Heart left ventricle (tissue), 16 donors: ENCODE results near the gene ENTPD8. TPM values are rescaled to one million over a fixed set of nuclear protein-coding genes. Genes with fewer than 3 reads are reported as not detected.

ENCODE experiments used
- ATAC-seq, 4 donors: fragments of 200-7000 bp; cut with Tn5 transposase; one replicate each; pipeline ENCODE4 v1.9.1; 2020 to 2022; ENCODE audit warnings: moderate library complexity in 4 of 4, mild to moderate bottlenecking in 3 of 4, moderate number of reproducible peaks in 1 of 4
- DNase-seq, 5 donors: peaks; one replicate each; pipeline ENCODE4 v3.0.0-alpha.2; 2020
- H3K27ac ChIP-seq, 12 donors: fragments of 200-600 bp; sonication (generic) in 4 of 12; one replicate each; pipeline versions ENCODE4 v1.5.0 to v1.8.0; 2016 to 2022; ENCODE audit warnings: mild to moderate bottlenecking in 2 of 12
- H3K27me3 ChIP-seq, 9 donors: fragments of 200-600 bp; sonication (generic) in 2 of 9; one replicate each; pipeline versions ENCODE4 v1.5.1 to v1.8.0; 2016 to 2022; ENCODE audit warnings: mild to moderate bottlenecking in 3 of 9
- H3K36me3 ChIP-seq, 9 donors: fragments of 200-600 bp; sonication (generic) in 2 of 9; one replicate each; pipeline versions ENCODE4 v1.5.0 to v1.8.0; 2018 to 2022; ENCODE audit warnings: mild to moderate bottlenecking in 2 of 9
- H3K4me1 ChIP-seq, 12 donors: fragments of 200-600 bp; sonication (generic) in 4 of 12; one replicate each; pipeline versions ENCODE4 v1.5.0 to v1.8.0; 2016 to 2022; ENCODE audit warnings: mild to moderate bottlenecking in 3 of 12
- H3K4me3 ChIP-seq, 12 donors: fragments of 200-600 bp; sonication (generic) in 4 of 12; one replicate each; pipeline versions ENCODE4 v1.5.0 to v1.8.0; 2017 to 2022; ENCODE audit warnings: mild to moderate bottlenecking in 9 of 12, moderate library complexity in 4 of 12
- H3K9me3 ChIP-seq, 12 donors: fragments of 200-600 bp; sonication (generic) in 4 of 12; one replicate each; pipeline versions ENCODE4 v1.5.0 to v1.8.0; 2016 to 2022; ENCODE audit warnings: mild to moderate bottlenecking in 1 of 12
- POLR2A ChIP-seq, 2 donors: fragments of 450-650 bp; IDR thresholded peaks; one replicate each; pipeline ENCODE4 v1.6.1; 2017; ENCODE audit warnings: antibody characterized with exemption in 2 of 2, mild to moderate bottlenecking in 2 of 2, moderate library complexity in 2 of 2
- WGBS, 4 donors: extraction: QIAGEN DNeasy Blood & Tissue Kit in 2 of 4; methylation state at CpG; one replicate each; pipeline versions ENCODE4 v1.1.5 to v1.1.7; 2013 to 2018; 5-methylcytosine and 5-hydroxymethylcytosine counted together
- intact Hi-C, 10 donors: fragments of 100-400 bp; cut with DNase I; formaldehyde crosslinking; loops; one replicate each; pipeline versions ENCODE4 v1.11.1 to v1.14.2; 2022
- polyA plus RNA-seq, 2 donors: library from polyadenylated mRNA; stranded (reverse); fragments of 200-250 nt; gene quantifications; one replicate each; pipeline ENCODE4 v1.2.3, GENCODE V29; 2013
- total RNA-seq, 9 donors: library from RNA; depleted of rRNA in 2 of 9; stranded (reverse); fragments of >200 nt in 2 of 9; fragmentation: NEBNext Ultra II Directional in 3 of 9; extraction: Animal tissue kit (Norgen Biotek cat#: 25700) in 3 of 9; gene quantifications; one replicate each; pipeline versions ENCODE4 v1.1.0 to v1.2.4, GENCODE V29; 2016 to 2023
- TF ChIP-seq, protein P1 (sequence below), 12 donors: fragments of 200-600 bp; sonication (generic) in 4 of 12; IDR thresholded peaks; one replicate each; pipeline versions ENCODE4 v1.5.0 to v1.8.0; 2018 to 2022; ENCODE audit warnings: antibody characterized with exemption in 12 of 12, mild to moderate bottlenecking in 5 of 12
- donor health status: ischemic (EF 13 %, LVEDD 7.1; RV severe dilation, severe dysfunction).
- donor health status: healthy with polysubstance abuse.
- donor health status: DM: no; HTN: yes; CAD: no.
- donor health status: DM: no; HTN: no; CAD: no.
- donor health status: ischemic (EF 25% LVEDD 6.9; RV normal size, moderate dysfunction).
- donor health status: ischemic (EF 25% LVEDD 5.7; RV mildly dilated, moderate dysfunction).
- donor health status: healthy.
- donor health status: DM: yes; HTN: yes; CAD: no.
- donor health status: ischemic (EF 35%, LVEDD 5.7; RV mildly dilated, moderate dysfunction).
- donor health status: nonischemic (EF 11% LVEDD 7.7; RV severe dilation, severe dysfunction).
- donor health status: DM: yes; HTN: yes; CAD: no.
- donor health status: PGD.
- donor health status: ischemic (EF 29% LVEDD 5.4; RV normal size, mild dysfunction).
- donor health status: nonischemic (EF 23%, LVEDD 6.1; RV moderate dilation, normal function).

The ENTPD8 gene
- total and polyA plus RNA-seq, 11 donors, result not detected

DNA sequence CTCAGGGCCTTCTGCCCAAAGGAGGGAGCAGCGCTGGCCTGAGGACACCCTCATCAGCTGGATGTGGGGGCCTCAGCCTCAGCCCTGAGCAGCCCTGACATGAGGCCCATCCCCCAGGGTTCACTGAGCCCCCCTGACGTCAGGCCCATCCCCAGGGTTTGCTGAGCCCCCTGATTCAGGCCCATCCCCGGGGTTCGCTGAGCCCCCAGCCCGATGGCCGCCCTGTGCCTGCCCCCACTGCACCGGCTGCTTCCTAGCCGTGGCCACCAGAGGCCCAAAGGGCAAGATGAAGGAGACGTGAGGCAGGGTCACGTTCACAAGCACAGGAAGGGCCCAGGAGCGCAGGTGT is 37.4 kb upstream of the ENTPD8 start:
- H3K4me1 ChIP-seq, result peaks cover 0 to 15% (median 0%) of the 10 kb centered on the region in 12 donors
- peaks cover 0 to 4% (median 0%) of the 10 kb centered on the region in 9 donors for H3K36me3 ChIP-seq
- DNase-seq (peak in 2 of 5 donors; percentile 11 to 37), ATAC-seq (no peak)
- TF ChIP-seq, protein P1, sequence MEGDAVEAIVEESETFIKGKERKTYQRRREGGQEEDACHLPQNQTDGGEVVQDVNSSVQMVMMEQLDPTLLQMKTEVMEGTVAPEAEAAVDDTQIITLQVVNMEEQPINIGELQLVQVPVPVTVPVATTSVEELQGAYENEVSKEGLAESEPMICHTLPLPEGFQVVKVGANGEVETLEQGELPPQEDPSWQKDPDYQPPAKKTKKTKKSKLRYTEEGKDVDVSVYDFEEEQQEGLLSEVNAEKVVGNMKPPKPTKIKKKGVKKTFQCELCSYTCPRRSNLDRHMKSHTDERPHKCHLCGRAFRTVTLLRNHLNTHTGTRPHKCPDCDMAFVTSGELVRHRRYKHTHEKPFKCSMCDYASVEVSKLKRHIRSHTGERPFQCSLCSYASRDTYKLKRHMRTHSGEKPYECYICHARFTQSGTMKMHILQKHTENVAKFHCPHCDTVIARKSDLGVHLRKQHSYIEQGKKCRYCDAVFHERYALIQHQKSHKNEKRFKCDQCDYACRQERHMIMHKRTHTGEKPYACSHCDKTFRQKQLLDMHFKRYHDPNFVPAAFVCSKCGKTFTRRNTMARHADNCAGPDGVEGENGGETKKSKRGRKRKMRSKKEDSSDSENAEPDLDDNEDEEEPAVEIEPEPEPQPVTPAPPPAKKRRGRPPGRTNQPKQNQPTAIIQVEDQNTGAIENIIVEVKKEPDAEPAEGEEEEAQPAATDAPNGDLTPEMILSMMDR (IDR thresholded peaks at IDR 0.05), result no peak
- intact Hi-C loops, result no loop called here
- no peak overlapping the region for H3K4me3 ChIP-seq
- no peak overlapping the region for H3K27ac ChIP-seq
- no peaks in the 10 kb centered on the region for H3K27me3 ChIP-seq
- H3K9me3 ChIP-seq, result peaks cover 0 to 19% (median 11%) of the 10 kb centered on the region in 12 donors
- 84 to 90% (median 86%) methylated on average over 9 to 11 of the region's 11 CpGs for WGBS, 4 donors

DNA sequence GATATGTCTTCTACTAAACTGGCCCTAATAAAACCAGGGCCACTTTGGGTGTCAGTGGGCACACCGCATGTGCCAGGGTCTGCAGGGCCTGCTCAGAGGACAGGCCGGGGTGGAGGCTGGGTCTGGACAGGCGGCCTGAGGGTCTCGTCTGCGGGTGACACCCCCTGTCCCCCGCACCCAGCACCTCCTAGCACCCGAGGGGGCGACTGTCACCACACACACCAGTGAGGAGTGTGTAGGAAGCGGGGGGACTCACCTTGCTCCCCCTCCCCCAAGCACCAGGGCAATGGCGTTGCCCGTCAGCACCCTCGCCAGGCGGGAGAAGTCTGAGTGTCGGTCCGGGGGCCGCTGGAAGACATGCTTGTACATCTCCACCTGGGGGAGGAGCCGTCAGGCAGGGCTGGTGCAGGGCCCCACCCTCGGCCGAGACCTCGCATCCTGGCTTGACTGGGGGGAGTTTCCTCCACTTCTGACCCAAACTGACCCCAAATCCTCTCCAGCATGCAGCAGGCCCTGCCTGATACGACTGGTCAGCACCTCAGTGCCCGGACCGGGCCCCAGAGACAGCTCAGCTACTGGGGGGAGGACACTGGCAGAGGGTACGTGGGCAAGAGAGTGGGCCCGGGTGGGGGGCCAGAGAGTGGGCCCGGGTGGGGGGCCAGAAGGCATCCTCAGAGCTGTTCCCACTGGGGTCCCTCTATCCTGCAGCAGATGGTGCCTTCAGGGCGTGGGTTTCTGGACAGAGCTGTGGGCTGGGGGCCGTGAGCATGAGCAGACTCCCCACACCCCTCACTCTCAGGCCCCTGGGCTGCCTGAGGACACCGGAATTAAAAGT is 36.8 kb upstream of the ENTPD8 start:
- H3K27me3 ChIP-seq, result no peaks in the 10 kb centered on the region
- 83 to 92% (median 88%) methylated on average over 20 to 29 of the region's 29 CpGs for WGBS, 4 donors
- H3K4me1 ChIP-seq, result peaks cover 0 to 15% (median 0%) of the 10 kb centered on the region in 12 donors
- intact Hi-C loops, result no loop called here
- TF ChIP-seq, protein P1 (IDR thresholded peaks at IDR 0.05), result no peak
- TF ChIP-seq POLR2A (IDR thresholded peaks at IDR 0.05), result no peak
- H3K9me3 ChIP-seq, result peaks cover 0 to 19% (median 11%) of the 10 kb centered on the region in 12 donors
- no peak for ATAC-seq
- peaks cover 0 to 4% (median 0%) of the 10 kb centered on the region in 9 donors for H3K36me3 ChIP-seq
- H3K4me3 ChIP-seq, result no peak overlapping the region
- peak in 3 of 5 donors; percentile 19 to 50 (median 21) for DNase-seq
- H3K27ac ChIP-seq, result no peak overlapping the region

- DNase-seq, result peak in 3 of 5 donors; percentile 5 to 21 (median 9)
Measured at GRCh38 chr9:137476856-137477255, 35.7 kb upstream of the ENTPD8 start.

DNA sequence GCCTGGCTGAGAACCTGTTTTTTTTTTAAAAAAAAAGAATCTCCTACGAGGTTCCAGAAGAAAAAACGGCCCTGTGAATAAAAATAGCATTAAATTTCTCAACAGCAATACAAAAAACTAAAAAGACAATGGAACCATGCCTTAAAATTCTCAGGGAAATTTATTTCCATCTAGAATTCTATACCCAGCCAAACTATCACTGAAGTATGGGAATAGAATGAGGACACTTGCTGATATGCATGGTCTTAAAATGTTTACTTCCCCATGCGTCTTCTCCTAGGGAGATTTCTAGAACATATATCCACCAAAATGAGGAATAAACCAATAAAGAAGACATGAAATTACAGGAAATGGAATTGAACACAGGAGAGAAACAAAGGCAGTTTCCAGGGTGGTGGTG is 34.5 kb upstream of the ENTPD8 start:
- H3K27ac ChIP-seq, result no peak overlapping the region
- 81 to 90% (median 85%) methylated on average over 3 of the region's 3 CpGs for WGBS, 4 donors
- intact Hi-C loops, result no loop called here

More at GRCh38 chr9:137476856-137477255, 35.7 kb upstream of the ENTPD8 start:
- Histone ChIP-seq H3K27me3 (no peaks in the 10 kb centered on the region), H3K4me1 (peaks cover 0 to 5% (median 0%) of the 10 kb centered on the region in 12 donors), H3K36me3 (peaks cover 0 to 4% (median 0%) of the 10 kb centered on the region in 9 donors), H3K9me3 (peaks cover 0 to 19% (median 11%) of the 10 kb centered on the region in 12 donors), H3K27ac (no peak overlapping the region), H3K4me3 (no peak overlapping the region)
- intact Hi-C loops, result no loop called here
- TF ChIP-seq POLR2A (IDR thresholded peaks at IDR 0.05), result no peak
- TF ChIP-seq, protein P1 (IDR thresholded peaks at IDR 0.05), result no peak
- 91 to 98% (median 91%) methylated on average over 3 to 11 of the region's 11 CpGs for WGBS, 4 donors
- peak in 1 of 4 donors; percentile 10 for ATAC-seq

More for the DNA sequence above, 34.5 kb upstream of the ENTPD8 start:
- H3K9me3 ChIP-seq, result peaks cover 0 to 19% (median 11%) of the 10 kb centered on the region in 12 donors
- TF ChIP-seq POLR2A (IDR thresholded peaks at IDR 0.05), result no peak
- TF ChIP-seq, protein P1 (IDR thresholded peaks at IDR 0.05), result no peak
- peaks cover 0 to 4% (median 0%) of the 10 kb centered on the region in 9 donors for H3K36me3 ChIP-seq
- no peak for DNase-seq
- no peaks in the 10 kb centered on the region for H3K27me3 ChIP-seq
- ATAC-seq, result no peak
- no peaks in the 10 kb centered on the region for H3K4me1 ChIP-seq
- no peak overlapping the region for H3K4me3 ChIP-seq
